OCI-LY3 (cell line): ENCODE data around the gene ALKBH3.

Experiments used
- CTCF ChIP-seq: fragments of 200-600, 300-600 bp; sonication (generic); IDR thresholded peaks from 2 replicates; pipeline ENCODE4 v1.5.1; 2014; ENCODE audit warnings: antibody characterized with exemption, low read length, low read depth
- EZH2phosphoT487 ChIP-seq: fragments of 200-600 bp; shearing (Covaris generic); IDR thresholded peaks from 2 replicates; pipeline ENCODE4 v1.6.1; 2018; ENCODE audit warnings: antibody characterized with exemption, mixed run types, low read depth

GRCh38 chr11:43874078-43874477 lies 6.6 kb upstream of the ALKBH3 start:
- TF ChIP-seq CTCF (no peak), EZH2phosphoT487 (no peak)
